HCT116 (cell line): ENCODE results near the gene ABTB2. TPM values are rescaled to one million over a fixed set of nuclear protein-coding genes. Genes with fewer than 3 reads are reported as not detected.

Experiments used
- ATAC-seq: fragments of 200-7000 bp; cut with Tn5 transposase; 2 replicates; pipeline ENCODE4 v1.9.1; 2020; ENCODE audit warnings: mild to moderate bottlenecking, moderate library complexity
- BruUV-seq: library from RNA; stranded (reverse); fragments of 400-500 nt; replicated peaks from 2 replicates; lab custom pipeline; 2021; lab: Mats Ljungman, UMichigan
- CTCF ChIA-PET: fragments of 300-600 bp; sonication (Branson Sonifier 250); formaldehyde crosslinking; loops from one replicate; lab custom pipeline; 2021; ENCODE audit warnings: antibody characterized with exemption; lab: Charles Lee
- POLR2A ChIA-PET: fragments of 300-600, 350-600 bp; sonication (Branson Sonifier 250); formaldehyde crosslinking; loops from one replicate; lab custom pipeline; 2021; ENCODE audit warnings: antibody characterized with exemption; lab: Charles Lee
- RAD21 ChIA-PET, 2 experiments: fragments of 300-600 bp; sonication (Branson Sonifier 250); formaldehyde crosslinking; loops; one replicate each; lab custom pipeline; 2023; ENCODE audit warnings: low total read pairs in 2 of 2; ENCODE audit not compliant: uncharacterized antibody in 2 of 2, unreplicated experiment in 2 of 2, low non-redundant PET in 1 of 2; lab: Charles Lee
- DNase-seq: peaks from one replicate; pipeline ENCODE4 v3.0.0-alpha.2; 2010; ENCODE audit warnings: low read depth, low spot score
- H2AFZ ChIP-seq: fragments of 200-600 bp; shearing (Covaris generic), sonication (generic); 2 replicates; pipeline ENCODE4 v1.6.1; 2017; ENCODE audit warnings: low read depth, mixed run types, mixed read lengths, antibody characterized with exemption, low read length; ENCODE audit not compliant: poor library complexity, severe bottlenecking
- H3K27ac ChIP-seq: 2 replicates; pipeline ENCODE4 v1.5.1; 2012; ENCODE audit warnings: low read depth, low read length
- H3K27me3 ChIP-seq: fragments of 200-600 bp; sonication (generic); 2 replicates; pipeline ENCODE4 v1.6.1; 2016; ENCODE audit warnings: mixed run types, low read length, mixed read lengths; ENCODE audit not compliant: insufficient read depth
- H3K36me3 ChIP-seq, 2 experiments: fragments of 200-500 bp in 1 of 2; fragments of 200-600 bp in 1 of 2; sonication (Bioruptor generic) in 1 of 2; sonication (generic) in 1 of 2; 2 replicates each; pipeline versions ENCODE4 v1.5.1 to v1.6.1; 2014 to 2016; ENCODE audit warnings: low read length in 2 of 2, inconsistent platforms in 1 of 2, mixed read lengths in 1 of 2, mixed run types in 1 of 2; ENCODE audit not compliant: insufficient read depth in 2 of 2, control insufficient read depth in 1 of 2
- H3K4me1 ChIP-seq, 2 experiments: fragments of 200-600 bp in 1 of 2; sonication (generic) in 1 of 2; 2 replicates each; pipeline versions ENCODE4 v1.5.1 to v1.6.1; 2012 to 2017; ENCODE audit warnings: low read length in 2 of 2, inconsistent platforms in 1 of 2, mild to moderate bottlenecking in 1 of 2, mixed read lengths in 1 of 2, mixed run types in 1 of 2, moderate library complexity in 1 of 2; ENCODE audit not compliant: insufficient read depth in 2 of 2, control insufficient read depth in 1 of 2
- H3K4me2 ChIP-seq: fragments of 200-600 bp; sonication (generic); 2 replicates; pipeline ENCODE4 v1.6.1; 2017; ENCODE audit warnings: mixed run types, low read length, mixed read lengths
- H3K4me3 ChIP-seq, 2 experiments: fragments of 200-600 bp in 1 of 2; sonication (generic) in 1 of 2; replicated peaks in 1 of 2; 2 replicates each; pipeline ENCODE4 v1.5.1; 2011 to 2016; ENCODE audit warnings: low read length in 2 of 2, control low read depth in 1 of 2, low read depth in 1 of 2, mild to moderate bottlenecking in 1 of 2, mixed read lengths in 1 of 2, mixed run types in 1 of 2
- H3K79me2 ChIP-seq: fragments of 200-600 bp; sonication (generic); 2 replicates; pipeline ENCODE4 v1.6.1; 2017; ENCODE audit warnings: mild to moderate bottlenecking, mixed run types, low read length, moderate library complexity, mixed read lengths; ENCODE audit not compliant: insufficient read depth
- H3K9ac ChIP-seq: fragments of 200-600 bp; sonication (generic); 2 replicates; pipeline ENCODE4 v1.6.1; 2016; ENCODE audit warnings: low read length, mixed read lengths
- H3K9me2 ChIP-seq: fragments of 200-600 bp; sonication (generic), shearing (Covaris generic); 2 replicates; pipeline ENCODE4 v1.6.1; 2017; ENCODE audit warnings: mixed run types, mild to moderate bottlenecking, moderate library complexity; ENCODE audit not compliant: insufficient read depth
- H3K9me3 ChIP-seq, 2 experiments: fragments of 200-500 bp in 1 of 2; fragments of 200-600 bp in 1 of 2; sonication (Bioruptor generic) in 1 of 2; sonication (generic) in 1 of 2; 2 replicates each; pipeline ENCODE4 v1.6.1; 2014 to 2017; ENCODE audit warnings: low read length in 2 of 2, mixed read lengths in 2 of 2, inconsistent platforms in 1 of 2, low read depth in 1 of 2, mild to moderate bottlenecking in 1 of 2, mixed run types in 1 of 2, moderate library complexity in 1 of 2; ENCODE audit not compliant: control insufficient read depth in 1 of 2, insufficient read depth in 1 of 2
- H4K20me1 ChIP-seq: fragments of 200-600 bp; sonication (generic), shearing (Covaris generic); 2 replicates; pipeline ENCODE4 v1.6.1; 2017; ENCODE audit warnings: mixed run types, mild to moderate bottlenecking, moderate library complexity; ENCODE audit not compliant: insufficient read depth
- CBX3 ChIP-seq: IDR thresholded peaks from 2 replicates; pipeline ENCODE4 v1.6.1; 2012; ENCODE audit warnings: low read depth
- CEBPB ChIP-seq: IDR thresholded peaks from 2 replicates; pipeline ENCODE4 v1.6.1; 2012; ENCODE audit warnings: low read depth
- EGR1 ChIP-seq: IDR thresholded peaks from 2 replicates; pipeline ENCODE4 v1.6.1; 2012; ENCODE audit warnings: low read depth
- ELF1 ChIP-seq: IDR thresholded peaks from 2 replicates; pipeline ENCODE4 v1.6.1; 2012; ENCODE audit warnings: low read depth, borderline replicate concordance
- EZH2 ChIP-seq: fragments of 200-600 bp; sonication (generic); IDR thresholded peaks from 2 replicates; pipeline ENCODE4 v1.6.1; 2017; ENCODE audit warnings: antibody characterized with exemption, mixed run types
- JUND ChIP-seq: IDR thresholded peaks from 2 replicates; pipeline ENCODE4 v1.6.1; 2012
- POLR2A ChIP-seq: IDR thresholded peaks from 2 replicates; pipeline ENCODE4 v1.7.0; 2011; ENCODE audit warnings: borderline replicate concordance; ENCODE audit not compliant: insufficient read depth, insufficient read length; ENCODE audit errors: extremely low read depth
- TCF7L2 ChIP-seq: IDR thresholded peaks from 2 replicates; pipeline ENCODE4 v1.7.0; 2011; ENCODE audit warnings: borderline replicate concordance, inconsistent platforms; ENCODE audit not compliant: insufficient read depth, insufficient read length; ENCODE audit errors: extremely low read depth
- ZFX ChIP-seq: fragments of 450-650 bp; IDR thresholded peaks from 2 replicates; pipeline ENCODE4 v1.6.1; 2017
- ZNF274 ChIP-seq: fragments of 200-500 bp; sonication (Bioruptor generic); IDR thresholded peaks from 2 replicates; pipeline ENCODE4 v1.6.1; 2014; ENCODE audit warnings: mild to moderate bottlenecking, low read depth, low read length, inconsistent platforms
- intact Hi-C: fragments of 100-400 bp; cut with micrococcal nuclease; formaldehyde crosslinking; loops from 2 replicates; pipeline ENCODE4 v1.10.0; 2022
- total RNA-seq: library from RNA; stranded (reverse); gene quantifications from one replicate; pipeline ENCODE4 v1.2.1, GENCODE V29; 2021; ENCODE audit not compliant: unreplicated experiment
- TF ChIP-seq, protein P1 (sequence below), 3 experiments: fragments of 200-600 bp in 1 of 3; sonication (generic) in 1 of 3; IDR thresholded peaks in 2 of 3; conservative IDR thresholded peaks in 1 of 3; 2 replicates each; pipeline ENCODE4 v1.5.1; 2012 to 2017; ENCODE audit warnings: low read depth in 2 of 3, low read length in 2 of 3, antibody characterized with exemption in 1 of 3, borderline replicate concordance in 1 of 3, control low read depth in 1 of 3, mild to moderate bottlenecking in 1 of 3, mixed read lengths in 1 of 3, mixed run types in 1 of 3, moderate library complexity in 1 of 3; ENCODE audit not compliant: insufficient read depth in 1 of 3
- TF ChIP-seq, protein P2 (sequence below): IDR thresholded peaks from 2 replicates; pipeline ENCODE4 v1.6.1; 2012; ENCODE audit warnings: low read depth
- TF ChIP-seq, protein P3 (sequence below): IDR thresholded peaks from 2 replicates; pipeline ENCODE4 v1.6.1; 2011; ENCODE audit warnings: mild to moderate bottlenecking, low read length, moderate library complexity; ENCODE audit not compliant: insufficient replicate concordance; ENCODE audit errors: extremely low read depth

ABTB2 gene
- total RNA-seq, 1 experiment from 2014 or later, result 6.8 TPM

DNA sequence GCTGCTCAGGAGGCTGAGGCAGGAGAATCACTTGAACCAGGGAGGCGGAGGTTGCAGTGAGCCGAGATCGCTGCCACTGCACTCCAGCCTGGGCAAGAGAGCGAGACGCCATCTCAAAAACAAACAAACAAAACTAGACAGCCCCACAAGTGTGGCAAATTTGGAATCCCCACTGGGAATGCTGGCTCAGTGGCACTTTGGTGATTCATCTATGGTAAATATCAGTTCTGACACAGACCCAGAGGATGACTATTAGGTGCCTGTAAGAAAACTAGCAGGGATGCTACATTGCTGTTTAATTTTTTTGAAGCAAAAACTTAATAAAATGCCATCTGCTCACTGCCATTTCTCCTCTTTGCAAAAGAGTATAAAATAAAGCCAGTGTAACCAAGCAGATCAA is 144.4 kb downstream of the ABTB2 start (continued):
- TF ChIP-seq, protein P1, sequence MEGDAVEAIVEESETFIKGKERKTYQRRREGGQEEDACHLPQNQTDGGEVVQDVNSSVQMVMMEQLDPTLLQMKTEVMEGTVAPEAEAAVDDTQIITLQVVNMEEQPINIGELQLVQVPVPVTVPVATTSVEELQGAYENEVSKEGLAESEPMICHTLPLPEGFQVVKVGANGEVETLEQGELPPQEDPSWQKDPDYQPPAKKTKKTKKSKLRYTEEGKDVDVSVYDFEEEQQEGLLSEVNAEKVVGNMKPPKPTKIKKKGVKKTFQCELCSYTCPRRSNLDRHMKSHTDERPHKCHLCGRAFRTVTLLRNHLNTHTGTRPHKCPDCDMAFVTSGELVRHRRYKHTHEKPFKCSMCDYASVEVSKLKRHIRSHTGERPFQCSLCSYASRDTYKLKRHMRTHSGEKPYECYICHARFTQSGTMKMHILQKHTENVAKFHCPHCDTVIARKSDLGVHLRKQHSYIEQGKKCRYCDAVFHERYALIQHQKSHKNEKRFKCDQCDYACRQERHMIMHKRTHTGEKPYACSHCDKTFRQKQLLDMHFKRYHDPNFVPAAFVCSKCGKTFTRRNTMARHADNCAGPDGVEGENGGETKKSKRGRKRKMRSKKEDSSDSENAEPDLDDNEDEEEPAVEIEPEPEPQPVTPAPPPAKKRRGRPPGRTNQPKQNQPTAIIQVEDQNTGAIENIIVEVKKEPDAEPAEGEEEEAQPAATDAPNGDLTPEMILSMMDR (IDR thresholded peaks at IDR 0.05 in 2 of 3, conservative IDR thresholded peaks at IDR 0.05 in 1 of 3; ENCODE audit: borderline replicate concordance in 1 of 3, insufficient read depth in 1 of 3, low read depth in 2 of 3, low read length in 2 of 3), result no peak
- no peak for TF ChIP-seq CBX3

DNA sequence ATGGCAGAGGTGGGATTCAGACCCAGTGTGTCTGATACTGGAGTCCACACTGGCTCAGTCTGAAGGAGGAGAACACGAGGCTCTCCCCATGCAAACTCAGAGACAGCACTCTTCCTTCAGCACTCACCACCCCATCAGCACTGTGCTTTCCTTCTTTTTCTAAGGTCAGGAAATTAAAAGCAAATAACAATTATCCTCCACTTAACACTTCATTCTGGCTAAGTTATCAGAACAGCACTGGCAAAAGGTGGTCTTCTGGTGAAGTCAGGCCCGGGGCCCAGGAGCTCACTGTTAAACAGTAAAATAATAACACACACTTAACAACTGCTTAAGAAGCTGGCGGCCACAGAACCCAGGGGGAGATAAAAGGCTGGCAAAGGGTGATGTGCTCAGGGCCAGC is 145.2 kb downstream of the ABTB2 start:
- ATAC-seq, result no peak
- Histone ChIP-seq H3K4me1 (peaks cover 34 to 57% of the 10 kb centered on the region in 2 experiments), H4K20me1 (no peaks in the 10 kb centered on the region), H3K9me2 (no peaks in the 10 kb centered on the region), H3K27me3 (no peaks in the 10 kb centered on the region), H2AFZ (no peak overlapping the region), H3K9ac (no peak overlapping the region), H3K27ac (no peak overlapping the region), H3K4me2 (no peak overlapping the region), H3K36me3 (no peaks in the 10 kb centered on the region), H3K4me3 (no peak overlapping the region), H3K79me2 (no peaks in the 10 kb centered on the region), H3K9me3 (no peaks in the 10 kb centered on the region)
- ChIA-PET CTCF (no interaction called here), RAD21 (no interaction called here), POLR2A (no interaction called here)
- intact Hi-C loops, result no loop called here
- no peak for DNase-seq
- no TSS peak for BruUV-seq
- TF ChIP-seq JUND, result no peak
- no peak for TF ChIP-seq ZNF274
- TF ChIP-seq, protein P2, sequence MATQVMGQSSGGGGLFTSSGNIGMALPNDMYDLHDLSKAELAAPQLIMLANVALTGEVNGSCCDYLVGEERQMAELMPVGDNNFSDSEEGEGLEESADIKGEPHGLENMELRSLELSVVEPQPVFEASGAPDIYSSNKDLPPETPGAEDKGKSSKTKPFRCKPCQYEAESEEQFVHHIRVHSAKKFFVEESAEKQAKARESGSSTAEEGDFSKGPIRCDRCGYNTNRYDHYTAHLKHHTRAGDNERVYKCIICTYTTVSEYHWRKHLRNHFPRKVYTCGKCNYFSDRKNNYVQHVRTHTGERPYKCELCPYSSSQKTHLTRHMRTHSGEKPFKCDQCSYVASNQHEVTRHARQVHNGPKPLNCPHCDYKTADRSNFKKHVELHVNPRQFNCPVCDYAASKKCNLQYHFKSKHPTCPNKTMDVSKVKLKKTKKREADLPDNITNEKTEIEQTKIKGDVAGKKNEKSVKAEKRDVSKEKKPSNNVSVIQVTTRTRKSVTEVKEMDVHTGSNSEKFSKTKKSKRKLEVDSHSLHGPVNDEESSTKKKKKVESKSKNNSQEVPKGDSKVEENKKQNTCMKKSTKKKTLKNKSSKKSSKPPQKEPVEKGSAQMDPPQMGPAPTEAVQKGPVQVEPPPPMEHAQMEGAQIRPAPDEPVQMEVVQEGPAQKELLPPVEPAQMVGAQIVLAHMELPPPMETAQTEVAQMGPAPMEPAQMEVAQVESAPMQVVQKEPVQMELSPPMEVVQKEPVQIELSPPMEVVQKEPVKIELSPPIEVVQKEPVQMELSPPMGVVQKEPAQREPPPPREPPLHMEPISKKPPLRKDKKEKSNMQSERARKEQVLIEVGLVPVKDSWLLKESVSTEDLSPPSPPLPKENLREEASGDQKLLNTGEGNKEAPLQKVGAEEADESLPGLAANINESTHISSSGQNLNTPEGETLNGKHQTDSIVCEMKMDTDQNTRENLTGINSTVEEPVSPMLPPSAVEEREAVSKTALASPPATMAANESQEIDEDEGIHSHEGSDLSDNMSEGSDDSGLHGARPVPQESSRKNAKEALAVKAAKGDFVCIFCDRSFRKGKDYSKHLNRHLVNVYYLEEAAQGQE, result no peak
- no peak for TF ChIP-seq CEBPB
- TF ChIP-seq POLR2A, result no peak
- no peak for TF ChIP-seq EZH2
- TF ChIP-seq, protein P3, sequence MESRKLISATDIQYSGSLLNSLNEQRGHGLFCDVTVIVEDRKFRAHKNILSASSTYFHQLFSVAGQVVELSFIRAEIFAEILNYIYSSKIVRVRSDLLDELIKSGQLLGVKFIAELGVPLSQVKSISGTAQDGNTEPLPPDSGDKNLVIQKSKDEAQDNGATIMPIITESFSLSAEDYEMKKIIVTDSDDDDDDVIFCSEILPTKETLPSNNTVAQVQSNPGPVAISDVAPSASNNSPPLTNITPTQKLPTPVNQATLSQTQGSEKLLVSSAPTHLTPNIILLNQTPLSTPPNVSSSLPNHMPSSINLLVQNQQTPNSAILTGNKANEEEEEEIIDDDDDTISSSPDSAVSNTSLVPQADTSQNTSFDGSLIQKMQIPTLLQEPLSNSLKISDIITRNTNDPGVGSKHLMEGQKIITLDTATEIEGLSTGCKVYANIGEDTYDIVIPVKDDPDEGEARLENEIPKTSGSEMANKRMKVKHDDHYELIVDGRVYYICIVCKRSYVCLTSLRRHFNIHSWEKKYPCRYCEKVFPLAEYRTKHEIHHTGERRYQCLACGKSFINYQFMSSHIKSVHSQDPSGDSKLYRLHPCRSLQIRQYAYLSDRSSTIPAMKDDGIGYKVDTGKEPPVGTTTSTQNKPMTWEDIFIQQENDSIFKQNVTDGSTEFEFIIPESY, result no peak
- TF ChIP-seq ZFX, result no peak
- TF ChIP-seq, protein P1 (IDR thresholded peaks at IDR 0.05 in 2 of 3, conservative IDR thresholded peaks at IDR 0.05 in 1 of 3; ENCODE audit: borderline replicate concordance in 1 of 3, insufficient read depth in 1 of 3, low read depth in 2 of 3, low read length in 2 of 3), result no peak
- no peak for TF ChIP-seq EGR1
- no peak for TF ChIP-seq TCF7L2
- TF ChIP-seq ELF1, result no peak
